ENCODE data around the gene RABL2B.
"Not testable (repeated sequence)": the region's sequence is repeated elsewhere in the genome, so short reads cannot be mapped to it uniquely, and the experiment has no call there.

The RABL2B gene

DNA sequence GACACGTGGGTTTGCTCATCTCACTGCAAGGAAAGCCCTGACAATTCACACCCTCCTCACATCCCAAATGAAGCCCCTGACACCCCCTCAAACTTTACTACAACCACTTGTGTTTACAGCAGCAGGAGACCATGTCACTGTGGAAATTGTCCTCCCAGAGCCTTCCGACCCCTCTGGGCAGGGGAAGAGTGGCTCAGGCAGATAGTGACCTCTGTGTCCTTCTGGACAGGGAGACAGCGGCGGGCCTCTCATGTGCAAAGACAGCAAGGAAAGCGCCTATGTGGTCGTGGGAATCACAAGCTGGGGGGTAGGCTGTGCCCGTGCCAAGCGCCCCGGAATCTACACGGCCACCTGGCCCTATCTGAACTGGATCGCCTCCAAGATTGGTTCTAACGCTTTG lies 39.0 kb downstream of the RABL2B start:
- not testable (repeated sequence) for H3K4me3 ChIP-seq (ENCODE audit: low read depth, low read length)

GRCh38 chr22:50740714-50741113 lies 42.7 kb downstream of the RABL2B start:
- not testable (repeated sequence) for H3K4me3 ChIP-seq (ENCODE audit: low read depth, low read length)

DNA sequence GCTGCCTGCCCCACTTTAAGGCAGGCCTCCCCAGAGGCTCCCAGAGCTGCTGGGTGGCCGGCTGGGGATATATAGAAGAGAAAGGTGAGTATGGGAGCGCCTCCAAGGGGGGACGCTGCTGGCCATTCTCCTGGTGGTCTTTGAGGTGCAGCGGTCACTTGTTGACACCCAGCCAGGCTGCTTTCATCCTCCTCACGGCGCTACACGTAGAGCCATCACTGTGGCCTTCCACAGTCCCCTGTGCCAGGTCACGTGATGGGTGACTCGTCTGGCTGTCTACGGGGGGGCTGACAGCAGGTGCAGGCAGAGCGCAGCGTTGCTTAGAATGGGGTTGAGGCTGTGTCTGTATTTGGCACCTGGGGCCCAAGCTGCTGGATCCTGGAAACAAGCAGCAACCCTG lies 43.5 kb downstream of the RABL2B start:
- TF ChIP-seq, protein P1, sequence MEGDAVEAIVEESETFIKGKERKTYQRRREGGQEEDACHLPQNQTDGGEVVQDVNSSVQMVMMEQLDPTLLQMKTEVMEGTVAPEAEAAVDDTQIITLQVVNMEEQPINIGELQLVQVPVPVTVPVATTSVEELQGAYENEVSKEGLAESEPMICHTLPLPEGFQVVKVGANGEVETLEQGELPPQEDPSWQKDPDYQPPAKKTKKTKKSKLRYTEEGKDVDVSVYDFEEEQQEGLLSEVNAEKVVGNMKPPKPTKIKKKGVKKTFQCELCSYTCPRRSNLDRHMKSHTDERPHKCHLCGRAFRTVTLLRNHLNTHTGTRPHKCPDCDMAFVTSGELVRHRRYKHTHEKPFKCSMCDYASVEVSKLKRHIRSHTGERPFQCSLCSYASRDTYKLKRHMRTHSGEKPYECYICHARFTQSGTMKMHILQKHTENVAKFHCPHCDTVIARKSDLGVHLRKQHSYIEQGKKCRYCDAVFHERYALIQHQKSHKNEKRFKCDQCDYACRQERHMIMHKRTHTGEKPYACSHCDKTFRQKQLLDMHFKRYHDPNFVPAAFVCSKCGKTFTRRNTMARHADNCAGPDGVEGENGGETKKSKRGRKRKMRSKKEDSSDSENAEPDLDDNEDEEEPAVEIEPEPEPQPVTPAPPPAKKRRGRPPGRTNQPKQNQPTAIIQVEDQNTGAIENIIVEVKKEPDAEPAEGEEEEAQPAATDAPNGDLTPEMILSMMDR (IDR thresholded peaks at IDR 0.05; ENCODE audit: borderline replicate concordance, insufficient read depth, low read depth, low read length): no peak
- H3K4me3 ChIP-seq (ENCODE audit: low read depth, low read length): no peak overlapping the region

DNA sequence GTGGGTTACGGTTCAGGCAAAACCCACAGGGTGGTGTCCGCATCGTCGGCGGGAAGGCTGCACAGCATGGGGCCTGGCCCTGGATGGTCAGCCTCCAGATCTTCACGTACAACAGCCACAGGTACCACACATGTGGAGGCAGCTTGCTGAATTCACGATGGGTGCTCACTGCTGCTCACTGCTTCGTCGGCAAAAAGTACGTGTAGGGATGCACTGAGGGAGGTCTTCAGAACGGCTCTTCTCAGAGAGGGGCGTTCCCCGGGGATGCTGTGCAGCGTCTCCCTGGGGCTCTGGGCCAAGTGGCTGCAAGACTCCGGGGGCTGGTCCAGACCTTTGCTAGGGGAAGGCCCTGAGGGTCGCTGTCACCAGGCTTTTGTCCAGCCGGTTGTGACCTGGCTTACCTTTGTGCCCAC lies 44.2 kb downstream of the RABL2B start:
- no peak overlapping the region for H3K4me3 ChIP-seq (ENCODE audit: low read depth, low read length)
- TF ChIP-seq, protein P1 (IDR thresholded peaks at IDR 0.05; ENCODE audit: borderline replicate concordance, insufficient read depth, low read depth, low read length): no peak

GRCh38 chr22:50738649-50739227 lies 44.7 kb downstream of the RABL2B start:
- H3K4me3 ChIP-seq (ENCODE audit: low read depth, low read length): no peak overlapping the region
- TF ChIP-seq, protein P1 (IDR thresholded peaks at IDR 0.05; ENCODE audit: borderline replicate concordance, insufficient read depth, low read depth, low read length): no peak

DNA sequence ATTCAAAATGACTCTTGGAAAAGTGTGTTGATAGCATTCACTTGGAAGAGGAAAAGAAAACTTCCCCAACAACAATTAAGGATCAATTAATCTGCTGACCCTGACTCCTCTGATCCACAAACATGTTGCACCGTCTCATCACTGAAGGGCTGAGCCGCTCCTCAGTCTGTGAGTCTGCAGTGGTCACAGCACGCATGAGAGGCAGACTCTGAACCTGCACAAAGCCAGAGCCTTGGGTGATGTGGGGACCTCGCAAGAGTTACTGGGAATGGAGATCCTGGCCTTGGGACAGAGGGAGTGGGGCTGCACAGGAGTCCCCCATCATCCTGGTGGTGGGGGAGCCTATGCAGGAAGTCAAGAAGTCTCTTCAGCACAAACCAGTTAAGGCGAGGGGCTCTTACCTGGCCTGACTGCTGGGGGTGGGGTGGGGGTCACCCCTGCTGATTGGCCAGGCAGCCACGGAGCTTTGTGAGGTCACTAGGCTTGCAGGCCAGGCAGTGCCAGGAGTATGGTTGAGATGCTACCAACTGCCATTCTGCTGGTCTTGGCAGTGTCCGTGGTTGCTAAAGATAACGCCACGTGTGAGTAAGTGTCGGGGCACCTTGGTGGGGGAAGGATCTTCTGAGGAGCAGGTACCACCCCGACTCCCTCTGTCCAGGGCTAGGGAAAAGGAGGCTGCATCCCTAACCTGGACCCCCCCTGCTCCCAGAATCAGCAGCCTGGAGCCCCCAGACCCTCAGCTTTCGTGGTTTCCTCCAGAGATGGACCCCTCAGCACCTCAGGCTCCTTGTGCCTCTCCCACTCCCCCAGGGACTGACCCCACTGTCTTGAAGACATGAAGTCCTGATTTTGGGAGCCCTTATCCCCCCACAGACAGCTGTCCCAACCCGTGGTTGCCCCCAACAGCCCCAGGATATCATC lies 45.4 kb downstream of the RABL2B start, which contains the start of gene ACR:
Gene ACR, plus strand, starts transcription at position 477 of the 921 bp plus-strand sequence. Its CDS starts 32 bp downstream, at position 509.
- H3K4me3 ChIP-seq (ENCODE audit: low read depth, low read length): no peak within 1 kb of the TSS
- TF ChIP-seq, protein P1 (IDR thresholded peaks at IDR 0.05; ENCODE audit: borderline replicate concordance, insufficient read depth, low read depth, low read length): no peak

DNA sequence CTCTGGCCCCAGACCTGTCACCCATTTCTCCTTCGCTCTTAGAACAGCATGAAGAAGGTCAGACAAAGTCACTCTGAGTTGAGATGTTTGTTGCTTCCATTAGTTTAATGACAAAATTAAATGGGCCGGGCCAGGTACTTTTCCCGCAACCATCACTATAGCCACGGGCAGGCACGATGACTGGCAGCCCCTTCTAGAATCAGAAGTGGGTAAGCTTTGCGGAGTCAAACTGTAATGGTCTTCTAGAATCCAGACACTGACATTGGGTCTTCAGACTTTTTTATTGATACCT lies 47.8 kb downstream of the RABL2B start:
- H3K4me3 ChIP-seq (ENCODE audit: low read depth, low read length): no peak overlapping the region
- TF ChIP-seq, protein P1 (IDR thresholded peaks at IDR 0.05; ENCODE audit: borderline replicate concordance, insufficient read depth, low read depth, low read length): no peak

- H3K4me3 ChIP-seq (ENCODE audit: low read depth, low read length): no peak overlapping the region
- TF ChIP-seq, protein P1 (IDR thresholded peaks at IDR 0.05; ENCODE audit: borderline replicate concordance, insufficient read depth, low read depth, low read length): no peak
Observed at GRCh38 chr22:50734986-50735738, 48.3 kb downstream of the RABL2B start.

Data from GM12875 (cell line).